Fibroblast of lung (primary cell): ENCODE data around the gene TSPAN9.

Experiments used
- CTCF ChIP-seq, 2 donors: IDR thresholded peaks in 1 of 2; conservative IDR thresholded peaks in 1 of 2; 1 replicate in 1 of 2; 2 replicates in 1 of 2; pipeline ENCODE4 v1.5.1; 2011 to 2012; ENCODE audit warnings: low read length in 2 of 2, control low read depth in 1 of 2, inconsistent platforms in 1 of 2, low read depth in 1 of 2, mild to moderate bottlenecking in 1 of 2
- EZH2 ChIP-seq: IDR thresholded peaks from 2 replicates; pipeline ENCODE4 v1.5.1; 2012; ENCODE audit warnings: low read length, control low read depth, mild to moderate bottlenecking; ENCODE audit errors: missing control alignments

- TF ChIP-seq CTCF (conservative IDR thresholded peaks at IDR 0.05 in 1 of 2, IDR thresholded peaks at IDR 0.05 in 1 of 2; ENCODE audit: low read depth in 1 of 2, low read length in 2 of 2) (peak in 1 of 2 donors; percentile 13), EZH2 (no peak)
These were observed 130.7 kb downstream of the TSPAN9 start for GRCh38 chr12:3207858-3208257.
